Measurements from ENCODE around the gene SIGLEC9.

Gene SIGLEC9

GRCh38 chr19:51124729-51125128 is at the start of gene SIGLEC9:
Gene SIGLEC9, plus strand, starts transcription at chr19:51124906. Its CDS starts 69 bp downstream, at chr19:51124975.
- DNase-seq = no peak

GRCh38 chr19:51075998-51076397 is 48.7 kb upstream of the SIGLEC9 start:
- no peak for DNase-seq

- DNase-seq = no peak
Measured at GRCh38 chr19:51076631-51077213, 48.0 kb upstream of the SIGLEC9 start.

DNA sequence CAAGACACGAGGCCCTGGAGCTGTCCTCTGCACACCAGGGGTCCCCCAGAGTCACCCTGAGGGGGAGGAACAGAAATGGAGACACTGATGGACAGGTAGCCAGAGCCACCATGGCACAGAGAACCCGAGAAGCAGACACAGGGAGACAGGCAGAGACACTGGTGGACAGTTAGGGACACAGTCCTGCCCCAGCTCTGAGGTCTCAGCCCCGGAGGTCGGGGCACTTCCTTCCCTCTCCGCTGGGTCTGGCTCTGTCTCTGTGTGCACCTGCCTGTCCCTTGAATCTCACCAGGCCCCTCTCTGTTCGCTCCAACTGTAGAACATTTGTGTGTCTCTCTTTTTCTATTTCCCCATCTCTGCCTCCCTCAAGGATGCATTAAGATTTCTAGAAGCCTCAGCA is 46.6 kb upstream of the SIGLEC9 start:
- DNase-seq = no peak

- no peak for DNase-seq
Measured at GRCh38 chr19:51078731-51079130, 46.0 kb upstream of the SIGLEC9 start.

DNA sequence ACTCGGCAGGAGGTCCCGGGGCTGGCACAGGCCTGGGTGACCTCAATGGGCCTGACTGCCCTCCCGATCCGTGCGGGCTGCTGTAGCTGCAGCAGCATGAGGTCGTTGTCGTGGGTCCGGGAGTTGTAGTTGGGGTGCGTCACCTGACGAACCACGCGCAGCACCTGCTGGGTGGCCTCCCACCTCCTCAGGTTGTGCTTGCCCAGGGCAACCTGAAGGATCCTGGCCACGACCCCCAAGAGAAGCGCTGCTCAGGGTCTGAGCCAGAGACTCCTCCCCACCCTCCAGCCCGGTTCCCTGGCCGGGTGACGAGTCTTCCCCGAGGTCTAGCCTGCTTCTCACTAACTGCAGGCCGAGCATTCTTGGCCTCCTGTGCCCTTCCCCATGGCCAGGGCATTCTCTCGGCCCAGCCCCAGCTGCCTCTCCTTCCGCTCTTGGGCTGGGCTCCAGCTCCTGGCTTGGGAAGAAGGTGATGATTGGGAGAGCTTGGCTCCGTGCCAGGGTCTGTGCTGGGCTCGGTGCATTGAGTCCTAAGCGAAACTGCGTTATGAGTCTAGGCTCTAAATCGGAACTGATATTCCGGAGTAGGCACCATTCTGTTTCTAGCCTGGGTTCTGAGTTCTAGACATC is 45.1 kb upstream of the SIGLEC9 start:
- no peak for DNase-seq

GRCh38 chr19:51081476-51081875 is 43.2 kb upstream of the SIGLEC9 start:
- no peak for DNase-seq

- no peak for DNase-seq
Measured at GRCh38 chr19:51082611-51083010, 42.1 kb upstream of the SIGLEC9 start, which contains the start of gene KLK14. Gene KLK14, minus strand, starts transcription at chr19:51082887. Its CDS starts 273 bp downstream, at chr19:51082614.

DNA sequence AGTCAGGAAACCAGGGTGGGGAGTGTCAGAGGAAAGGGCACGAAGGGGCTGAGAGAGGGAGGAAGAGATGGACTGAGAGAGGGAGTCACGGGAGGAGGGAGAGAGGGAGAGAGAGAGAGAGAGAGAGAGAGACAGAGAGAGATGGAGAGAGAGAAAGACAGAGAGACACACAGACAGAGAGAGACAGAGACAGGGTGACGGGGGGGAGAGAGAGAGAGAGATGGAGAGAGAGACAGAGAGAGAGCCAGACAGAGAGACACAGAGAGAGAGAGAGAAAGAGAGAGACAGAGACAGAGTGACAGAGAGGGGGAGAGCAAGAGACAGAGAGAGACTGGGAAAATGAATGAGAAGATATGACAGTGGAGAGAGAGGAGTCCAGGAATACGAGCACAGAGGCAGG is 41.5 kb upstream of the SIGLEC9 start:
- DNase-seq = no peak

GRCh38 chr19:51083783-51084182 is 40.9 kb upstream of the SIGLEC9 start:
- DNase-seq = no peak

DNA sequence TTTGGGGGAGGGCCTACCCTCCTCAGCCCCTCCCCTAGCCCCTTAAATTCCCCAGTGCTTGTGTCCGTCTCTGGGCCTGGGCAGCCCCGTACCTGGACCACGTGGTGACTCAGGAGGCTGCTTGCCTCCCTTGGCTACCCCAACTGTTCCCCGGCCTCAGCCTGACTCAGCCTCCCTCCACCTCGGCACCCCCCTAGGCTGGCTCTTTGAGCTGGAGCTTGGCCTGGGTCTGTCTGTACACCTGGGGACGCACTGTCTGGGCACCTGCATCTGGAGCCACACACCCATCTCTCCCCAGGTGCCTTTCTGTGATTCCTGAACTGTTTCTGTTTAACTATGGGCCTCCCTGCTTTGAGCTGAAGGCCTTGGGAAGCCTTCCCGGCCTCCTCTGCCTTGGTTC is 40.2 kb upstream of the SIGLEC9 start:
- DNase-seq = no peak

DNA sequence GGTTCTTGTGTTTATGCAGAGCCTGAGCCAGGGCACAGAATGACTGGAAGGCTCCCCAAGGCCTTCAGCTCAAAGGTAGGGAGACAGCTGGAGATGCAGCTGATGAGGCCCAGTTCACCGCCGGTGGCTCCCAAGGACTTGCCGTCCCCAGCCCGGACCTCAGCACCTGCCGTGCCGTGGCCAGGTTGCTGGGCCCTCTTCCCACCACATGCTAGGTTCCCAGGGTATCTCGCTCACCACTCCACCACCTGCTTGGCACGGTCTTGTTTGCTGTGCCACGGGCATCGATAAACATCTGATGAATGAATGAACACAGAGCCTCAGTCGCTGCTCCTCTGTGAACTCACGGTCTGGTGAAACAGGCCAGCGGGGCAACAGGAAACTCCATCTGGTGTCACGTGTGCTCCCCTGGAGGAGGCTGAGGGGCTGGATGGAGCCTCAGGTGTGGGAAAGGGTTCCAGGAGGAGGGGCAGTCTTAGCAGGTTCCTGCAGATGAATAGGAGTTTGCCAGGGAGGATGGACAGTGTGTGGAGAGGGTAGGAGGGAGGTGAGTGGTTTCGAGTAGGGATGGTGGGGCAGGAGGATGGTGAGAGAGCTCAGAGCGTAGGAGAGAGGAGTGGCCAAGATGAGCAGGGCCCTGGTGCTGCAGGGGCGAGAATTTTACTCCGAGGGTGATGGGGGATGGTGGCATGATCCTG is 38.4 kb upstream of the SIGLEC9 start:
- DNase-seq = no peak

GRCh38 chr19:51089786-51090185 is 34.9 kb upstream of the SIGLEC9 start:
- DNase-seq = no peak

- no peak for DNase-seq
Measured at GRCh38 chr19:51090471-51090870, 34.2 kb upstream of the SIGLEC9 start.

DNA sequence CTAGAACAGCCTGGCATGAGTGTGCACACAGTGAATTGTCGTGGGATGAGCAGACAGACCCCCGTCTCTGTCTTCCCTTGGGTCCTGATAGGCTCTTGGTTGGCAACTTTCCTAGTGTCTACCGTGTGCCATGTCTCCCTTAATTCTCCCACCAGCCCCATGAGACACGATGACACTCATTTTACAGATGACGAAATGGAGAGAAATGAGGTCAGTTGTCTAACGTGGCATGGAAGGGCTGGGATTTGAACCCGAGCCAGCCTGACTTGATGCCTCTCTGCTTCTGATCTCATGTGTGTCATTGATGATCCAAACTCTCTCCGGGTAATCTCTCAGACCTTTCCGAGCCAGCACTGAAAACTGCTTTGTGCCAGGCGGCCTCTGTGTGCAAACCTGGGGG is 33.6 kb upstream of the SIGLEC9 start:
- DNase-seq = no peak

GRCh38 chr19:51091895-51092873 is 32.5 kb upstream of the SIGLEC9 start:
- DNase-seq = no peak

DNA sequence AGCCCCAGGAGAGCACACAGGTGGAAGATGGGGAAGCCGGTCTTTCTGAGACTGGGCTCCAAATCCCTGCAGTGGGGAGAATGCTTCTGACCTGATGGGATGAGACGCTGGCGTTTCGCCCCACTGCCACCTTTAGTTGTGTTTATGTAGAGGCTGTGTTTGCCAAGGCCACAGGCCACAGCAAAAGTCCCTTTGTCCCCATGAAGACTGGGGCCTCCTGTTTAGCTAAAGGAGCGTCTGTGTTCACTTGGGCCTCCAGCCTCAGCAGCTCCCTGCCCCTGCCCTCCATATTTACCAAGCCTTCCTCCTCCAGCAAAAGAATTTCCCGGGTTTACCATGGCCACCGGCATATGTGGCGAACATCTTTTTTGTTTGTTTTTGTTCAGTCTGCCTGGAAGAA is 31.6 kb upstream of the SIGLEC9 start:
- no peak for DNase-seq

GRCh38 chr19:51093510-51094345 is 31.0 kb upstream of the SIGLEC9 start:
- DNase-seq = no peak

GRCh38 chr19:51094696-51095279 is 29.9 kb upstream of the SIGLEC9 start:
- peak; percentile 20 for DNase-seq

- DNase-seq = no peak
Measured at GRCh38 chr19:51096473-51097165, 28.1 kb upstream of the SIGLEC9 start.

- DNase-seq = peak; percentile 71
Measured at GRCh38 chr19:51097166-51097738, 27.5 kb upstream of the SIGLEC9 start.
